CD14-positive monocyte (primary cell): ENCODE results near the gene SHE. TPM values are rescaled to one million over a fixed set of nuclear protein-coding genes. Genes with fewer than 3 reads are reported as not detected.

Experiments
- DNase-seq, 3 donors: peaks; one replicate each; pipeline ENCODE4 v3.0.0-alpha.2; 2011 to 2022
- H2AFZ ChIP-seq: 2 replicates; pipeline ENCODE4 v1.6.0; 2012; ENCODE audit warnings: mild to moderate bottlenecking, low read depth, low read length, inconsistent platforms; ENCODE audit not compliant: insufficient read depth, poor library complexity, severe bottlenecking
- H3K27ac ChIP-seq, 2 donors: 1 replicate in 1 of 2; 2 replicates in 1 of 2; pipeline ENCODE4 v1.5.1; 2012 to 2013; ENCODE audit warnings: low read length in 2 of 2, control low read depth in 1 of 2, inconsistent platforms in 1 of 2, low read depth in 1 of 2, mild to moderate bottlenecking in 1 of 2
- H3K27me3 ChIP-seq, 2 donors: one replicate each; pipeline versions ENCODE4 v1.6.0 to v1.6.1; 2011 to 2013; ENCODE audit warnings: low read length in 2 of 2; ENCODE audit not compliant: control insufficient read depth in 2 of 2, insufficient read depth in 2 of 2
- H3K36me3 ChIP-seq, 2 donors: replicated peaks in 1 of 2; 1 replicate in 1 of 2; 2 replicates in 1 of 2; pipeline versions ENCODE4 v1.5.1 to v1.6.1; 2012 to 2013; ENCODE audit warnings: low read length in 2 of 2, control low read depth in 1 of 2, inconsistent platforms in 1 of 2, mild to moderate bottlenecking in 1 of 2; ENCODE audit not compliant: insufficient read depth in 2 of 2, control insufficient read depth in 1 of 2
- H3K4me1 ChIP-seq, 2 donors: 1 replicate in 1 of 2; 2 replicates in 1 of 2; pipeline versions ENCODE4 v1.5.1 to v1.6.1; 2012 to 2013; ENCODE audit warnings: low read length in 2 of 2, control low read depth in 1 of 2, inconsistent platforms in 1 of 2, mild to moderate bottlenecking in 1 of 2, moderate library complexity in 1 of 2; ENCODE audit not compliant: insufficient read depth in 2 of 2, control insufficient read depth in 1 of 2
- H3K4me2 ChIP-seq: replicated peaks from 2 replicates; pipeline ENCODE3; 2012; ENCODE audit warnings: low read length, moderate library complexity, mild to moderate bottlenecking; ENCODE audit not compliant: poor library complexity, severe bottlenecking; ENCODE audit errors: extremely low read depth
- H3K4me3 ChIP-seq, 3 experiments: fragments of 200-600 bp in 1 of 3; sonication (generic) in 1 of 3; replicated peaks in 1 of 3; 1 replicate in 2 of 3; 2 replicates in 1 of 3; pipeline ENCODE4 v1.5.1; 2011 to 2013; ENCODE audit warnings: low read length in 3 of 3, mild to moderate bottlenecking in 3 of 3, control low read depth in 2 of 3, low read depth in 2 of 3, inconsistent platforms in 1 of 3, moderate library complexity in 1 of 3
- H3K79me2 ChIP-seq: 2 replicates; pipeline ENCODE4 v1.6.0; 2012; ENCODE audit warnings: mild to moderate bottlenecking, control low read depth, inconsistent platforms, low read length, moderate library complexity; ENCODE audit not compliant: insufficient read depth
- H3K9ac ChIP-seq: 2 replicates; pipeline ENCODE4 v1.6.0; 2017; ENCODE audit warnings: low read length, mild to moderate bottlenecking; ENCODE audit not compliant: insufficient read depth, poor library complexity, severe bottlenecking
- H3K9me3 ChIP-seq, 2 donors: replicated peaks in 1 of 2; 1 replicate in 1 of 2; 2 replicates in 1 of 2; pipeline versions ENCODE4 v1.5.1 to v1.6.1; 2012 to 2013; ENCODE audit warnings: low read length in 2 of 2, control low read depth in 1 of 2; ENCODE audit not compliant: control insufficient read depth in 1 of 2, insufficient read depth in 1 of 2
- H4K20me1 ChIP-seq: 2 replicates; pipeline ENCODE4 v1.6.0; 2012; ENCODE audit warnings: mild to moderate bottlenecking, low read length, control low read depth, moderate library complexity; ENCODE audit not compliant: insufficient read depth
- H3K27ac Mint-ChIP-seq, 7 donors: one replicate each; pipeline ENCODE4 v1.8.0; 2020; ENCODE audit warnings: mild to moderate bottlenecking in 7 of 7, mixed read lengths in 7 of 7, moderate library complexity in 6 of 7, inconsistent platforms in 2 of 7
- H3K27me3 Mint-ChIP-seq, 3 donors: one replicate each; pipeline ENCODE4 v1.8.0; 2021 to 2022; ENCODE audit warnings: low read depth in 3 of 3, mild to moderate bottlenecking in 3 of 3, mixed read lengths in 3 of 3, moderate library complexity in 3 of 3, inconsistent platforms in 1 of 3
- H3K36me3 Mint-ChIP-seq, 2 donors: one replicate each; pipeline ENCODE4 v1.8.0; 2020; ENCODE audit warnings: mixed read lengths in 2 of 2, inconsistent platforms in 1 of 2, mild to moderate bottlenecking in 1 of 2
- H3K4me1 Mint-ChIP-seq: one replicate; pipeline ENCODE4 v1.8.0; 2020; ENCODE audit warnings: mild to moderate bottlenecking, mixed read lengths
- H3K4me3 Mint-ChIP-seq, 2 donors: one replicate each; pipeline ENCODE4 v1.8.0; 2020; ENCODE audit warnings: mild to moderate bottlenecking in 2 of 2, mixed read lengths in 2 of 2, moderate library complexity in 1 of 2
- H3K9me3 Mint-ChIP-seq, 7 donors: one replicate each; pipeline ENCODE4 v1.8.0; 2020 to 2022; ENCODE audit warnings: mixed read lengths in 7 of 7, mild to moderate bottlenecking in 6 of 7, moderate library complexity in 6 of 7, inconsistent platforms in 2 of 7
- CTCF ChIP-seq: fragments of 200-600 bp; IDR thresholded peaks from one replicate; pipeline ENCODE4 v1.8.0; 2022; ENCODE audit warnings: antibody characterized with exemption, mild to moderate bottlenecking
- WGBS: methylation state at CpG from one replicate; pipeline ENCODE4 v1.1.5; 2013; ENCODE audit warnings: missing lambda C conversion rate; ENCODE audit not compliant: insufficient coverage; 5-methylcytosine and 5-hydroxymethylcytosine counted together
- intact Hi-C, 2 donors: fragments of 100-400 bp; cut with micrococcal nuclease; formaldehyde crosslinking; loops; one replicate each; pipeline versions ENCODE4 v1.15.0 to v1.15.1; 2023
- polyA plus RNA-seq, 3 donors: library from polyadenylated mRNA; depleted of rRNA in 1 of 3; unstranded in 2 of 3; stranded (reverse) in 1 of 3; fragments of 300-500 nt in 2 of 3; fragments of >200 nt in 1 of 3; fragmentation: Illumina TruSeq in 2 of 3; gene quantifications; 1 replicate in 2 of 3; 2 replicates in 1 of 3; pipeline ENCODE4 v1.2.3, GENCODE V29; 2012 to 2021

The SHE gene
- polyA plus RNA-seq, 3 donors = not detected

GRCh38 chr1:154463512-154463990 is 38.7 kb downstream of the SHE start:
- H3K36me3 ChIP-seq = peaks cover 56 to 83% of the 10 kb centered on the region in 2 donors
- Mint-ChIP-seq H3K4me1 (peaks cover 46% of the 10 kb centered on the region), H3K4me3 (peak overlapping the region in 1 of 2 donors; percentile 29)

GRCh38 chr1:154460695-154461260 is 41.4 kb downstream of the SHE start:
- no peak overlapping the region for H3K4me2 ChIP-seq
- Mint-ChIP-seq H3K4me1 (peaks cover 49% of the 10 kb centered on the region), H3K4me3 (no peak overlapping the region), H3K36me3 (peaks cover 70 to 79% of the 10 kb centered on the region in 2 donors), H3K9me3 (no peaks in the 10 kb centered on the region), H3K27ac (peak overlapping the region in 4 of 7 donors; percentile 21 to 72 (median 50)), H3K27me3 (no peaks in the 10 kb centered on the region)
- H3K27ac ChIP-seq = no peak overlapping the region
- no peaks in the 10 kb centered on the region for H3K9me3 ChIP-seq
- peaks cover 31% of the 10 kb centered on the region for H4K20me1 ChIP-seq
- H2AFZ ChIP-seq = no peak overlapping the region
- no peaks in the 10 kb centered on the region for H3K27me3 ChIP-seq
- no peak for TF ChIP-seq CTCF
- no peak for DNase-seq
- WGBS = 83% methylated on average over 13 of the region's 15 CpGs
- peaks cover 41 to 49% of the 10 kb centered on the region in 2 donors for H3K4me1 ChIP-seq
- H3K9ac ChIP-seq = no peak overlapping the region
- intact Hi-C loops = no loop called here
- peaks cover 56 to 66% of the 10 kb centered on the region in 2 donors for H3K36me3 ChIP-seq
- H3K79me2 ChIP-seq = peaks cover 42% of the 10 kb centered on the region
- H3K4me3 ChIP-seq = no peak overlapping the region

More at GRCh38 chr1:154463512-154463990, 38.7 kb downstream of the SHE start:
- H3K9ac ChIP-seq = no peak overlapping the region
- no peak overlapping the region for H3K4me3 ChIP-seq
- TF ChIP-seq CTCF = no peak
- H3K4me2 ChIP-seq = no peak overlapping the region
- intact Hi-C loops = no loop called here
- Mint-ChIP-seq H3K27ac (peak overlapping the region; percentile 2 to 93 (median 51)), H3K36me3 (peaks cover 73 to 87% of the 10 kb centered on the region in 2 donors), H3K9me3 (no peaks in the 10 kb centered on the region), H3K27me3 (no peaks in the 10 kb centered on the region)
- H3K27ac ChIP-seq = peak overlapping the region; percentile 47 to 69
- peak in 2 of 3 donors; percentile 27 to 48 for DNase-seq
- peaks cover 45% of the 10 kb centered on the region for H3K79me2 ChIP-seq
- WGBS = 0% methylated on average over 3 of the region's 4 CpGs
- no peaks in the 10 kb centered on the region for H3K27me3 ChIP-seq
- H4K20me1 ChIP-seq = peaks cover 58% of the 10 kb centered on the region
- H2AFZ ChIP-seq = no peak overlapping the region
- H3K4me1 ChIP-seq = peaks cover 33 to 39% of the 10 kb centered on the region in 2 donors
- no peaks in the 10 kb centered on the region for H3K9me3 ChIP-seq
